RWPE1 (cell line): ENCODE measurements around the gene PEX11G.

Experiments
- CTCF ChIA-PET: fragments of 350-600 bp; sonication (Branson Sonifier 250); formaldehyde crosslinking; extraction: SDS; loops from one replicate; lab custom pipeline; 2021; lab: Yijun Ruan, JAX
- POLR2A ChIA-PET: fragments of 400-600 bp; formaldehyde crosslinking; extraction: SDS; loops from one replicate; lab custom pipeline; 2020; ENCODE audit warnings: antibody characterized with exemption; ENCODE audit not compliant: low non-redundant PET; lab: Yijun Ruan, JAX
- DNase-seq: peaks from one replicate; pipeline ENCODE4 v3.0.0; 2012; ENCODE audit warnings: low spot score
- H3K27ac ChIP-seq: fragments of 450-650 bp; 2 replicates; pipeline ENCODE4 v1.5.1; 2017
- TF ChIP-seq, protein P1 (sequence below): fragments of 450-650 bp; conservative IDR thresholded peaks from 2 replicates; pipeline ENCODE4 v1.5.1; 2017; ENCODE audit warnings: low read depth, mild to moderate bottlenecking

PEX11G gene

DNA sequence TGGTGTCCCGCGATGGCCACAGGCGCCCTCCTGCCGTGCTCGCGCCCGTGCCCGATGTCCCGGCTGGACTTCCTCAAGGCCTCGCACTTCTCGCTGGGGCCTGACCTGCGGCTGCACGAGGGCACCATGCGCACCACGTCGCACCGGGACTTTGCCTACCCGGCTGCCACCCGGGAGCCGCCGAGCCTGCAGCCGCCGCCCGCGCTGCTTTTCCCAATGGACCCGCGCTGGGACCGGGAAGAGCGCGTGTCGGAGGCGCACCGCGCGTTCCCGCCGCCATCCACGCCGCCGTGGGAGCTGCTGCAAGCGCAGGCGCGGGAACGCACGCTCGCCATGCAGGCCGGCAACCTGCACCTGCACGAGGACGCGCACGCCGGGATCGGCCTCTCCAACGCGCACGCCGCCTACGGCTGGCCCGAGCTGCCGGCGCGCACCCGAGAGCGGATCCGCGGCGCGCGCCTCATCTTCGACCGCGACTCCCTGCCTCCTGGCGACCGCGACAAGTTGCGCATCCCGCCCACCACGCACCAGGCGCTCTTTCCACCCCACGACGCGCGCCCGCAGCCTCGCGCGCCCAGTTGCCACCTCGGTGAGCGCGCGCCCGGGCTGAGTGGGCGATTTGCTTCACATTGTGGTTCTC is 12.1 kb upstream of the PEX11G start:
- peak overlapping the region; percentile 37 for H3K27ac ChIP-seq
- TF ChIP-seq, protein P1, sequence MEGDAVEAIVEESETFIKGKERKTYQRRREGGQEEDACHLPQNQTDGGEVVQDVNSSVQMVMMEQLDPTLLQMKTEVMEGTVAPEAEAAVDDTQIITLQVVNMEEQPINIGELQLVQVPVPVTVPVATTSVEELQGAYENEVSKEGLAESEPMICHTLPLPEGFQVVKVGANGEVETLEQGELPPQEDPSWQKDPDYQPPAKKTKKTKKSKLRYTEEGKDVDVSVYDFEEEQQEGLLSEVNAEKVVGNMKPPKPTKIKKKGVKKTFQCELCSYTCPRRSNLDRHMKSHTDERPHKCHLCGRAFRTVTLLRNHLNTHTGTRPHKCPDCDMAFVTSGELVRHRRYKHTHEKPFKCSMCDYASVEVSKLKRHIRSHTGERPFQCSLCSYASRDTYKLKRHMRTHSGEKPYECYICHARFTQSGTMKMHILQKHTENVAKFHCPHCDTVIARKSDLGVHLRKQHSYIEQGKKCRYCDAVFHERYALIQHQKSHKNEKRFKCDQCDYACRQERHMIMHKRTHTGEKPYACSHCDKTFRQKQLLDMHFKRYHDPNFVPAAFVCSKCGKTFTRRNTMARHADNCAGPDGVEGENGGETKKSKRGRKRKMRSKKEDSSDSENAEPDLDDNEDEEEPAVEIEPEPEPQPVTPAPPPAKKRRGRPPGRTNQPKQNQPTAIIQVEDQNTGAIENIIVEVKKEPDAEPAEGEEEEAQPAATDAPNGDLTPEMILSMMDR = no peak
- peak; percentile 63 for DNase-seq
- ChIA-PET CTCF (no interaction called here), POLR2A (interaction anchor here (0.7 to 0.8 kb wide), 2 partner anchors 11 to 34 kb away, joined by 3 read pairs; no protein-coding TSS in a partner anchor)

DNA sequence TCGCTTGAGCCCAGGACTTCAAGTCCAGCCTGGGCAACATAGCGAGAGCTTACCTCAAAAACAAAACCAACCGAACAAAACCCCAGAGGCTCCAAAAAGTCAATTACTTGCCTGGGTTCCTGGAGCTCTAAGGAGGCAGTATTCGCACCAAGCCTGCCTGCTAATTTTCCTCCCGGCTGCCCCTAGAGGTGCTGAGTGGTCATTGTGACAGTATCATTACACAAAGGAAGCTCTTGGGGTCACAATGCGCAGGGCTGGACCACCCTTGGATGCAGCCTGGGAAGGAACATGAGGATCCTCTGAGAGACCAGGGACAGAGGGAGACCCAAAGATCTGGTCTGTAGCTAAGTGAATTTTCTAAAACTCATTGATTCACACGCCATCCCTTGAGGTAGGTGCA is 8.5 kb upstream of the PEX11G start:
- H3K27ac ChIP-seq = no peak overlapping the region
- CTCF ChIA-PET = interaction anchor here (0.5 to 1.6 kb wide), 8 partner anchors 20 to 143 kb away, joined by 3 to 5 read pairs (median 4); no protein-coding TSS in a partner anchor
- TF ChIP-seq, protein P1 = peak; percentile 38
- POLR2A ChIA-PET = interaction anchor here (0.6 kb wide), 1 partner anchor 11 kb away, joined by 5 read pairs; no protein-coding TSS in a partner anchor
- no peak for DNase-seq

DNA sequence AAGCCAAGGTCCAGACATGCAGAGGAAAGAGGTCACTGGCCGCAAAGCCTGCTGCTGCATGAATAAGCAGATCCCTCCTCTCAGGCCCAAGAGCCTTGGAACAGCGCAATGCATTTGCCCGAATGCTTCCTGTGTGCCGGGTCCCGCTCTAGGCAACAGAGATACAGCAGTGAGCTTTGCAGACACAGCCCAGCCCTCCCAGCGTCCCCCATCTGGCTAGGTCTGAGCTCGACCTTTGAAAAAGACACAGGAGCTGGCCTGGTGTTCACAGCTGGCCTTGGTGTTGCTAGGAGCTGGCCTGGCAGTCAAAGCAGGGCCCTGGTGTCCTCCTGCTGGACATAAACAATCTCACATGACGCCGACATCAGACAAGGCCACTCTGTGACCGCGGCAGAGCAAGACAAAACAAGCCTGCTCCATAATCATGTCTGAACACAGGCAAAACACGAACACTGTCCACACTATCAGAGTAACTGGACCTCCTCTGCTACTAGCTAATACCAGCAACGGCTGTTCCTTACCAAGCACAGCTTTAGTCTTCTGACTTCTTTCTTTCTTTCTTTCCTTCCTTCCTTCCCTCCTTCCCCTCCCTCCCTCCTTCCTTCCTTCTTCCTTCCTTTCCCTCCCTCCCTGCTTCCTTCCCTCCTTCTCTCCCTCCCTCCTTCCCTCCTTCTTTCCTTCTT is 5.7 kb upstream of the PEX11G start:
- POLR2A ChIA-PET = no interaction called here

DNA sequence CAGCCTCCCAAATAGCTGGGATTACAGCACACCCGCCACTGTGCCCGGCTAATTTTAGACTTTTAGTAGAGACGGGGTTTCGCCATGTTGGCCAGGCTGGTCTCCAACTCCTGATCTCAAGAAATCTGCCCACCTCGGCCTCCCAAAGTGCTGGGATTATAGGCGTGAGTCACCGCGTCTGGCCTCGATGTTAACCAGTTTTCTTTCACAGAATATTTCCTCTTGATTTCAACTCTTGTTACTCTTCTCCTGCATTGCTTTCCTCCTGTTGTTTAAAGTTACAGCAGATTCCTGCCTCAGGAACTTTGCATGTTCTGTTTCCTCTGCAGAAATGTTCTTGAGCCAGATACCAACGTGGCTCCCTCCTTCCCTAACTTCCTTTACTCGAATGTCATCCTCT is 3.7 kb upstream of the PEX11G start:
- ChIA-PET POLR2A (no interaction called here), CTCF (no interaction called here)
- no peak for DNase-seq
- TF ChIP-seq, protein P1 = no peak
- peak overlapping the region; percentile 97 for H3K27ac ChIP-seq

More for the DNA sequence above, 5.7 kb upstream of the PEX11G start:
- CTCF ChIA-PET = interaction anchor here (0.6 to 1.0 kb wide), 2 partner anchors 47 to 139 kb away, joined by 3 read pairs; no protein-coding TSS in a partner anchor
- H3K27ac ChIP-seq = peak overlapping the region; percentile 97
- TF ChIP-seq, protein P1 = no peak
- DNase-seq = no peak

DNA sequence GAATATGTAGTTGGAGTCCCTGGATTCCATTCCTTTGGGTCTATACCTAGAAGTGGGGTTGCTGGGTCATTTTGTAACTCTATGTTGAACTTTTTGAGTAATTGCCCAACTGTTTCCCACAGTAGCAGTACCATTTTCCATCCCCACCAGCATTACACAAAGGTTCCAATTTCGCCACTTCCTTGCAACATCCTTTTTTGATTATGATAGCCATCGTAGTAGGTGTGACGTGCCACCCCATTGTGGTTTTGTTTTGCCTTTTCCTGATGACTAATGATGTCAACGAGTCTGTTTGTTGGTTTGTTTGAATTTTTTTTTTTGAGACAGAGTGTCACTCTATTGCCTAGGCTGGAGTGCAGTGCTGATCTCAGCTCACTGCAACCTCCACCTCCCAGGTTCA is 3.3 kb upstream of the PEX11G start:
- ChIA-PET CTCF (no interaction called here), POLR2A (no interaction called here)
- DNase-seq = no peak
- TF ChIP-seq, protein P1 = no peak
- H3K27ac ChIP-seq = peak overlapping the region; percentile 97

DNA sequence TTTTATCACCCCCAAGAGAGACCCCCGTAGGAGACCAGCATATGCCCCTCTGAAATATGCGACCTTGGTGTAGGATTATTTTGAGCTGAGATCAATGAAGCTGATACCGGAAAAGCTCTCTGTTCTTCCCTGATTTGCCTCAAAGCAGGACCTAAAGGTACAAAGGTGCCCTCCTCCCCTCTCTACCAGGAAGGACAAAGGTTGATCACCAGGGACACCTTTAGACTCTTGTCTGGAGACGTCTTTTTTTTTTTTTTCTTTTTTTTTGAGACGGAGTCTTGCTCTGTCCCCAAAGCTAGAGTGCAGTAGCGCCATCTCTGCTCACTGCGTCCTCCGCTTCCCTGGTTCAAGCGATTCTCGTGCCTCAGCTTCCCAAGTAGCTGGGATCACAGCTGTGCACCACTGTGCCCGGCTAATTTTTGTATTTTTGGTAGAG is 792 bp upstream of the PEX11G start:
- POLR2A ChIA-PET = no interaction called here
- TF ChIP-seq, protein P1 = no peak
- peak overlapping the region; percentile 16; the same call in 1 of the 2 replicates for H3K27ac ChIP-seq
- DNase-seq = no peak
- CTCF ChIA-PET = interaction anchor here (0.5 kb wide), 1 partner anchor 102 kb away, joined by 3 read pairs; no protein-coding TSS in a partner anchor
